Fibroblast of skin of left biceps (primary cell): ENCODE results near the gene DYNLT2.
A peak's percentile ranks its signal among the peaks of the same experiment; 100 is the strongest.

Experiments
- DNase-seq, 2 experiments: peaks; one replicate each; pipeline ENCODE4 v3.0.0-alpha.2; 2013; ENCODE audit warnings: low read depth in 2 of 2

Gene DYNLT2

GRCh38 chr6:169751242-169752073, at the start of gene DYNLT2, which contains the start of gene ERMARD:
DYNLT2 (minus strand) TSS chr6:169751572; CDS start chr6:169751458, 114 bp downstream.
ERMARD (plus strand) TSS chr6:169751622; CDS start chr6:169751658, 36 bp downstream.
- peak; percentile 77 to 85 for DNase-seq

DNA sequence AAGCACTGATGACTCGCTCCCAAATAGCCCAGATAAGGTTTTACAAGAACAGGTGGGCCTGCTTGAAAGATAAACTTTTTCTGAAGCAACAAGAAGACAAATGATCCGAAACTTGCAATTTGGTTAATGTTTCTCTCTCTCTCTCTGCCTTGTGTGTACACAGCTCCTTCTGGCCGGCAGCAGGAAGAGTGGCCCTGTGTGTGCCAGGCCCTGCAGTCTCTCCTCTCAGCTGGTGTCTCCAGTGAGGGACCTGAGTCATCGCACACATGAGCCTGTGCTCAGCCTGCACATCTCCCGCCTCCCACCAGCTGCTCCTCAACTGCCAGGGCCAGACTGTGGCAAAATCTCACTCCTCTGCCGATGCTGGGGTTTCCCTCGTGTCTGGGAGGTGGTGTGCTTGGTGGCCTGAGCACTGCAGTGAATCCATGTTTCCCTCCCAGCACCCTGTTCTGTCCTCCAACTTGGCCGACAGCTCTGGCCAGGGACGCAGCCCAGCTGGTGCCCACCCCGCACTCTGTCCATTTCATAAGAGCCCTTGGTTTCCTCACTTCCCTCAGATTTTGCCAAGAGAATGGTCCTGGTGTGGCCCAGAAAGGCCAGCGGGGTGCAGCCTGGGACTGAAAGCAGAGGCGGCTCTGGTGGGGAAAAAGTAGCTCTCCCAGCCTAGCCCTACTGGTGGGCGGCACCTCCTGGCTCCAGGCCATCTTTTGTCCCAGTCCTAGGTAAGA, 49.5 kb upstream of the DYNLT2 start:
- no peak for DNase-seq

GRCh38 chr6:169800116-169800667, 48.8 kb upstream of the DYNLT2 start:
- DNase-seq, result no peak

DNA sequence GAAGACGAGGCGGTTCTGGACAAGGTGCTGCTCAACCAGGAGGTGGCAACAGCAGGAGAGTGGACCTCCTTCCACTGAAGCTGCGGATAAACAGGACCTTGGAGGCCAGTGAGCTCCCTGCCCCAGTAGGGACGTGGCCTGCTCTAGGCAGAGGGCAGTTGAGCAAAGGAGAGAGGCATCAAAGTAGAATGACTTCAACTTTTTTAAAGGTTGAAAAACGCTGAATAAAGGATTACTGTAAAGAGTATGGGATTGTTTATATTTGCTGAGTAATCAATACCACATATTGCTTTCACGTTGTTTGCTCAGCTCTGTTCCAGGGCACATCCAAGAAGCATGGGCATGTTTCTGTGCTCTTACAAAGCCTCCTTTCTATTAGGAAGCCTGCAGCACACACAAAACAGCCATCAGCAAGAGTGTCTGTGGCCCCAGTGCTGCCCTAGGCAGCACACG, 48.1 kb upstream of the DYNLT2 start:
- DNase-seq, result no peak

- no peak for DNase-seq
These were observed 47.5 kb upstream of the DYNLT2 start for GRCh38 chr6:169798764-169799473.

- DNase-seq, result no peak
These were observed 43.8 kb upstream of the DYNLT2 start for GRCh38 chr6:169795196-169795595.

DNA sequence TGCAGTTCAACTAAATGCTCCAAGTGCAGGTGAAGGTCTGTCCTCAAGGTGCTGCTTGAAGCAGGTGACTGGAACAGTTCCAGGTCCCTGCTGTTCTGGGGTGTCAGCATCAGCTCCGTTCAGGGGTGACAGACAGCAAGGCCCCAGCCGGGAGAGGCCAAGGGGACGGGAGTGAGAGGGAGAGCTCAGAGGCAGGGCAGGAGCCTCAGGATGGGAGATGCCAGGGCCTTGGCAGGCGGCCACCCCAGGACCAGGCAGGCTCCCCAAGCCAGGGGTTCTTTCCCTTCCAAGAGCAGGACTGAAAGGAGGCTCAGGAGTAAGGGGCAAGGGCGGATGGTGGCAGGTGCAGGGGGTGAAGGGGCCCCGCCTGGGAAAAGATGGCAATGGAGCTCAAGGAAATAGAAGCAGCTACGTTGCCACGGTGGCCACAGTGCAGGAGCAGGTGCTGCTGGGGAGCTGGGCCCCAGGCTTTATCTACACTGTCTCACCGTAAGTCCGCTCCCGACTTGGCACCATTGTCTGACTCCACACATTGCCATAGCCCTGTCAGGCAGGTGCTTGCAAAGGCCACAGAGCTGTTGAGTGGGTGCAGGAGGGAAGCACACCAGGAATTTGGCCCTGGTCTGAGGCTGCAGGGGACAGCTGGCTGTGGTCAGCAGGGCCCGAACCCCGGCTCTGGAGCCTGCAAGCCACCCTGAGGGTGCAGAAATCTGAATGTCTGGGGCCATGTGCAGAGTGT, 43.1 kb upstream of the DYNLT2 start:
- DNase-seq, result no peak

GRCh38 chr6:169793408-169793807, 42.0 kb upstream of the DYNLT2 start:
- no peak for DNase-seq

GRCh38 chr6:169792306-169793015, 41.1 kb upstream of the DYNLT2 start:
- DNase-seq, result no peak

- DNase-seq, result no peak
These were observed 40.4 kb upstream of the DYNLT2 start for GRCh38 chr6:169791721-169792131.

- peak; percentile 24 to 31 for DNase-seq
These were observed 38.9 kb upstream of the DYNLT2 start for GRCh38 chr6:169789944-169790927.

DNA sequence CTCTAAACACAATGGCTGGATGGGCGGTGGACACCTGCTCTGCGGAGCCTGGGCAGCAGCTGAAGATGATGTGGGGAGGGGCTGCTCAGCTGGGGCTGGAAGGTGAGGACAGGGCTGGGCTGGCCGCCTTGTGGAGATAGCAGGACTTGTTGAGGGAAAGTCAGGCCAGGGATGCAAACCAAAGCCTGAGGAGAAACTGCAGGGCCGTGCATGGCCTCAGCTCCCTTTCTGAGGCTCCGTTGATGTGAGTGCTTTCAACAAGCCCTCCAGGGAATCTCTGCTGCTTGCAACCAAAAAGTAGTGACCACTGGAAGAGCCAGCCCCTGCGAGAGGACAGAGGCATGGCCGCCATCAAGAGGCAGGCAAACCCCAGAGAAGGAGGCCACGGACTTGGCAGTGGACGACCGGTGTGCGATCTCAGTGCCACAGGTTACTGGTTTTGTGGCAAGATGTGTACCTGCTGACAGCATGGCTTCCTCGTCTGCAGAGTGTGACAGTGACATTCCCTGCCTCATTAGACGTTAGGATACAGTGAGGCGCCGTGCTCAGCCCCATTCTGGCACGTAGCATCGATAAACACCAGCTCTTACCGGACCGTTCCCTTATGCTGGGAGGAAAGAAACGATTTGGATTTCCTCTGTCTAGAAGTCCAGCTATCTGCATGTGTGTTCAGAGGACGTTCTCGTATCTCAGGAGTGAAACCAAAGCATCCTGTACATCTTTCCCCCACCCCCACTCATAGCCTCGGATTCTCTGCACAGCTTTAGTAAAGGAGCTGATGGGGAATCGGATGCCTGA, 38.0 kb upstream of the DYNLT2 start:
- no peak for DNase-seq

GRCh38 chr6:169788809-169789145, 37.4 kb upstream of the DYNLT2 start:
- no peak for DNase-seq

DNA sequence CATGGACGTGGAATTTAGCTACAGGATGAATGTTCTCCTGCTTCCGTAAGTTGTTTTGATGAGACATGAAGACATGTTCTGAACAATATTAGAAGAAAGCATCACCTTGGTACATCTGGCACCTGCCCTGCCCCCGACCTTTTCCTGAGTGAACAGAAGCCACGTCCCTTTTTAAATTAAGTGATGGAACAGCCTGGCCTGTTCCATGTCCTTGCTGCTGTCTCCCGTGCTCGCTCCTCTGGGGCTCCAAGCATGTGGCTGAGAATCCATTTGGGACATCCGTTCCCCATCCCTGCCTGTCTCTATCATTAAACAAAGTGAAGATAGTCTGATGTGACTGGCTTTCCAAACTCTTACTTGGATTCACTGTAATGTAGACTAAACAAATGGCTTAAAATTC, 36.4 kb upstream of the DYNLT2 start:
- DNase-seq, result no peak

DNA sequence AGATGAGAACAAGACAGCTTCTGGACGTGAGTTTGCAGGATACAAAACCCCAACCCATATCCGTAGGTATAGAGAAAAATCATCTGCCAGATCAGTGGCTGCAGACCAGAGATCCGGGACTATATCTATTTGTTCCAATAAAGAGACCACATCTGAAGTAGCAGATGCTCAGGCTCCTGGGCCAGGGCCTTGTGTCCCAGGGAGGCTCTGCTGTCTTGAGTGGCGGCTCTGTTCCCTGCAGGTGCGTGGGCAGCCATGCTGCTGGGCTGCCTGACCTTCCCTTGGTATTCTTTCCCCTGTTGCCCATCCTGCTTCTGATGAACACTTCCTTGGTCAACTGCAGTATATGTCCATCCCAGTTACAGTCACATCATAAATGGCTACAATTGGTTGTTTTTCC, 35.0 kb upstream of the DYNLT2 start:
- no peak for DNase-seq

- no peak for DNase-seq
These were observed 34.2 kb upstream of the DYNLT2 start for GRCh38 chr6:169785566-169785965.

DNA sequence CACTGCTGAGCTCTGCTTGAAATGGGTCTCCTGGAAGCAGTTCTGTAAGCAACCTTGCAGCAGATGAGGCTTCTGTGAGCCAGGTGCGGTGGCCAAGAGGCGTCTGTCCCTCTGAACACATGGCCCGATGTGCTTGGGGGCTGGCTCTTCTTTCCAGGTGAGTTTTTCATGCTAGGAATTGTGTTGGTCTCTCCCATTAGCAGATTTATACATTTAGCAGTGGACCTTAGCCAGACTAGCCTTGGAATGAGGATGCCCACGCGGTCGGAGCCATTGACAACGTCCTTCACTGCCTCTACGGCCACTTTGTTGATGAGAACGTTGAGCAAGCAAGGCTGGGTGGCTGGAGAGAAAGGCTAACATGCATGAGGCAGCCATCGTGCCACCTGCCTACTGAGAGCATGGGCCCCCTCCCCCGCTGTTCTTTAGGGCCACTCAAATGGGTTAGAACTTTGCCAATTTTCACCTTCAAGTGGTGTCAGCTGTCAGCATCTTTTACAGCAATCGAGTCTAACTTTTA, 33.5 kb upstream of the DYNLT2 start:
- DNase-seq, result no peak
